CD8-positive, alpha-beta memory T cell (primary cell): ENCODE results near the gene BCAT1. TPM values are rescaled to one million over a fixed set of nuclear protein-coding genes. Genes with fewer than 3 reads are reported as not detected.
"Not testable (repeated sequence)": the region's sequence is repeated elsewhere in the genome, so short reads cannot be mapped to it uniquely, and the experiment has no call there.

Source experiments
- CTCF ChIA-PET: fragments of 350-600 bp; sonication (Branson Sonifier 250); formaldehyde crosslinking; loops from one replicate; lab custom pipeline; 2021; ENCODE audit warnings: antibody characterized with exemption; lab: Charles Lee
- POLR2A ChIA-PET: fragments of 350-600 bp; sonication (Branson Sonifier 250); formaldehyde crosslinking; loops from one replicate; lab custom pipeline; 2021; ENCODE audit warnings: antibody characterized with exemption; lab: Charles Lee
- DNase-seq, 5 donors: peaks; one replicate each; pipeline versions ENCODE4 v3.0.0 to v3.0.0-alpha.2; 2020 to 2022; ENCODE audit warnings: mixed read lengths in 1 of 5
- H3K27ac ChIP-seq: one replicate; pipeline ENCODE4 v1.7.0; 2013; ENCODE audit warnings: low read depth, mild to moderate bottlenecking, low read length, moderate library complexity
- H3K27me3 ChIP-seq: 2 replicates; pipeline ENCODE4 v1.7.0; 2013; ENCODE audit warnings: low read length, mild to moderate bottlenecking; ENCODE audit not compliant: insufficient read depth, poor library complexity, severe bottlenecking
- H3K36me3 ChIP-seq: 2 replicates; pipeline ENCODE4 v1.7.0; 2013; ENCODE audit warnings: mild to moderate bottlenecking, low read length, moderate library complexity; ENCODE audit not compliant: insufficient read depth
- H3K4me1 ChIP-seq: 2 replicates; pipeline ENCODE4 v1.7.0; 2013; ENCODE audit warnings: mild to moderate bottlenecking, low read length, moderate library complexity; ENCODE audit not compliant: insufficient read depth
- H3K4me3 ChIP-seq: 2 replicates; pipeline ENCODE4 v1.7.0; 2013; ENCODE audit warnings: mild to moderate bottlenecking, low read length
- H3K9me3 ChIP-seq: 2 replicates; pipeline ENCODE4 v1.7.0; 2013; ENCODE audit warnings: mild to moderate bottlenecking, low read length
- H3K27ac Mint-ChIP-seq, 8 donors: one replicate each; pipeline ENCODE4 v1.8.0; 2020 to 2021; ENCODE audit warnings: mixed read lengths in 8 of 8, mild to moderate bottlenecking in 6 of 8, inconsistent platforms in 3 of 8, moderate library complexity in 3 of 8
- H3K27me3 Mint-ChIP-seq, 2 donors: one replicate each; pipeline ENCODE4 v1.8.0; 2020 to 2021; ENCODE audit warnings: mixed read lengths in 2 of 2, mild to moderate bottlenecking in 1 of 2, moderate library complexity in 1 of 2
- H3K36me3 Mint-ChIP-seq, 3 donors: one replicate each; pipeline ENCODE4 v1.8.0; 2020 to 2021; ENCODE audit warnings: mixed read lengths in 3 of 3, inconsistent platforms in 1 of 3, mild to moderate bottlenecking in 1 of 3
- H3K4me1 Mint-ChIP-seq, 3 donors: one replicate each; pipeline ENCODE4 v1.8.0; 2020 to 2021; ENCODE audit warnings: mixed read lengths in 3 of 3, inconsistent platforms in 1 of 3, mild to moderate bottlenecking in 1 of 3
- H3K4me3 Mint-ChIP-seq, 7 donors: one replicate each; pipeline ENCODE4 v1.8.0; 2020 to 2021; ENCODE audit warnings: mixed read lengths in 7 of 7, mild to moderate bottlenecking in 6 of 7, moderate library complexity in 4 of 7, inconsistent platforms in 2 of 7
- H3K9me3 Mint-ChIP-seq, 5 donors: one replicate each; pipeline ENCODE4 v1.8.0; 2020 to 2022; ENCODE audit warnings: mixed read lengths in 5 of 5, mild to moderate bottlenecking in 3 of 5, moderate library complexity in 2 of 5, inconsistent platforms in 1 of 5
- polyA plus RNA-seq: library from polyadenylated mRNA; unstranded; fragments of 300-500 nt; fragmentation: Illumina TruSeq; gene quantifications from one replicate; pipeline ENCODE4 v1.2.3, GENCODE V29; 2021
- total RNA-seq, 2 experiments: library from RNA; stranded (reverse); gene quantifications; one replicate each; pipeline ENCODE4 v1.2.3, GENCODE V29; 2021

The BCAT1 gene
- total and polyA plus RNA-seq, 3 experiments from 2014 or later: 0.58 to 26.5 (median 24.2) TPM

- H3K27ac ChIP-seq: no peak overlapping the region
- DNase-seq: no peak
- H3K27me3 ChIP-seq: no peaks in the 10 kb centered on the region
- CTCF ChIA-PET: no interaction called here
- POLR2A ChIA-PET: no interaction called here
- H3K27me3 Mint-ChIP-seq: no peaks in the 10 kb centered on the region
- no peaks in the 10 kb centered on the region for H3K4me1 ChIP-seq
- no peaks in the 10 kb centered on the region for H3K36me3 ChIP-seq
- no peak overlapping the region for H3K27ac Mint-ChIP-seq
- peaks cover 4 to 13% (median 8%) of the 10 kb centered on the region in 3 donors for H3K4me1 Mint-ChIP-seq
- H3K4me3 ChIP-seq: no peak overlapping the region
- H3K9me3 Mint-ChIP-seq: no peaks in the 10 kb centered on the region
- no peak overlapping the region for H3K4me3 Mint-ChIP-seq
- H3K9me3 ChIP-seq: no peaks in the 10 kb centered on the region
- H3K36me3 Mint-ChIP-seq: no peaks in the 10 kb centered on the region
Observed at GRCh38 chr12:24920141-24920540, 28.8 kb downstream of the BCAT1 start.

- Histone ChIP-seq H3K4me3 (no peak overlapping the region), H3K9me3 (no peaks in the 10 kb centered on the region), H3K36me3 (no peaks in the 10 kb centered on the region), H3K4me1 (no peaks in the 10 kb centered on the region), H3K27me3 (no peaks in the 10 kb centered on the region), H3K27ac (no peak overlapping the region)
- Mint-ChIP-seq H3K27ac (no peak overlapping the region), H3K9me3 (no peaks in the 10 kb centered on the region), H3K4me1 (peaks cover 4 to 13% (median 8%) of the 10 kb centered on the region in 3 donors), H3K36me3 (no peaks in the 10 kb centered on the region), H3K4me3 (no peak overlapping the region), H3K27me3 (no peaks in the 10 kb centered on the region)
- no peak for DNase-seq
- CTCF ChIA-PET: no interaction called here
- POLR2A ChIA-PET: no interaction called here
Observed at GRCh38 chr12:24919346-24920001, 29.4 kb downstream of the BCAT1 start.

- Histone ChIP-seq H3K4me3 (no peak overlapping the region), H3K27me3 (no peaks in the 10 kb centered on the region), H3K27ac (no peak overlapping the region), H3K9me3 (no peaks in the 10 kb centered on the region), H3K4me1 (no peaks in the 10 kb centered on the region), H3K36me3 (no peaks in the 10 kb centered on the region)
- ChIA-PET CTCF (no interaction called here), POLR2A (no interaction called here)
- no peak for DNase-seq
- no peaks in the 10 kb centered on the region for H3K27me3 Mint-ChIP-seq
- H3K9me3 Mint-ChIP-seq: no peaks in the 10 kb centered on the region
- no peak overlapping the region for H3K4me3 Mint-ChIP-seq
- no peak overlapping the region for H3K27ac Mint-ChIP-seq
- H3K36me3 Mint-ChIP-seq: no peaks in the 10 kb centered on the region
- peaks cover 4 to 13% (median 8%) of the 10 kb centered on the region in 3 donors for H3K4me1 Mint-ChIP-seq
Observed at GRCh38 chr12:24918596-24918995, 30.3 kb downstream of the BCAT1 start.

GRCh38 chr12:24915501-24915900, 33.4 kb downstream of the BCAT1 start:
- Histone ChIP-seq H3K4me1 (no peaks in the 10 kb centered on the region), H3K27ac (no peak overlapping the region), H3K27me3 (no peaks in the 10 kb centered on the region), H3K9me3 (no peaks in the 10 kb centered on the region), H3K4me3 (no peak overlapping the region), H3K36me3 (no peaks in the 10 kb centered on the region)
- Mint-ChIP-seq H3K4me1 (no peaks in the 10 kb centered on the region), H3K27ac (no peak overlapping the region), H3K4me3 (no peak overlapping the region), H3K9me3 (no peaks in the 10 kb centered on the region), H3K27me3 (no peaks in the 10 kb centered on the region), H3K36me3 (no peaks in the 10 kb centered on the region)
- no peak for DNase-seq
- ChIA-PET CTCF (no interaction called here), POLR2A (no interaction called here)

GRCh38 chr12:24913953-24914352, 34.9 kb downstream of the BCAT1 start:
- Mint-ChIP-seq H3K9me3 (no peaks in the 10 kb centered on the region), H3K4me1 (no peaks in the 10 kb centered on the region), H3K36me3 (no peaks in the 10 kb centered on the region), H3K27me3 (no peaks in the 10 kb centered on the region), H3K27ac (no peak overlapping the region), H3K4me3 (no peak overlapping the region)
- ChIA-PET POLR2A (no interaction called here), CTCF (no interaction called here)
- Histone ChIP-seq H3K27me3 (no peaks in the 10 kb centered on the region), H3K9me3 (no peaks in the 10 kb centered on the region), H3K4me3 (no peak overlapping the region), H3K36me3 (no peaks in the 10 kb centered on the region), H3K27ac (no peak overlapping the region), H3K4me1 (no peaks in the 10 kb centered on the region)
- no peak for DNase-seq

GRCh38 chr12:24913130-24913529, 35.8 kb downstream of the BCAT1 start:
- no peaks in the 10 kb centered on the region for H3K9me3 Mint-ChIP-seq
- no peaks in the 10 kb centered on the region for H3K9me3 ChIP-seq
- H3K27ac Mint-ChIP-seq: peak overlapping the region in 1 of 8 donors; percentile 80
- H3K27ac ChIP-seq: no peak overlapping the region
- H3K4me1 Mint-ChIP-seq: no peaks in the 10 kb centered on the region
- no peak overlapping the region for H3K4me3 Mint-ChIP-seq
- H3K36me3 Mint-ChIP-seq: no peaks in the 10 kb centered on the region
- no peaks in the 10 kb centered on the region for H3K36me3 ChIP-seq
- ChIA-PET POLR2A (no interaction called here), CTCF (no interaction called here)
- H3K27me3 ChIP-seq: no peaks in the 10 kb centered on the region
- no peaks in the 10 kb centered on the region for H3K4me1 ChIP-seq
- H3K4me3 ChIP-seq: no peak overlapping the region
- no peak for DNase-seq
- H3K27me3 Mint-ChIP-seq: no peaks in the 10 kb centered on the region

- no peaks in the 10 kb centered on the region for H3K36me3 ChIP-seq
Observed at GRCh38 chr12:24911271-24911791, 37.6 kb downstream of the BCAT1 start.

GRCh38 chr12:24910192-24910591, 38.7 kb downstream of the BCAT1 start:
- H3K4me1 Mint-ChIP-seq, H3K27ac Mint-ChIP-seq, H3K4me1 ChIP-seq, H3K4me3 ChIP-seq, H3K36me3 Mint-ChIP-seq, POLR2A ChIA-PET, H3K27me3 ChIP-seq, H3K4me3 Mint-ChIP-seq, H3K27me3 Mint-ChIP-seq, H3K9me3 Mint-ChIP-seq, H3K27ac ChIP-seq, H3K9me3 ChIP-seq, CTCF ChIA-PET, H3K36me3 ChIP-seq, DNase-seq: not testable (repeated sequence)

More at GRCh38 chr12:24911271-24911791, 37.6 kb downstream of the BCAT1 start:
- Histone ChIP-seq H3K9me3 (no peaks in the 10 kb centered on the region), H3K27ac (no peak overlapping the region), H3K27me3 (no peaks in the 10 kb centered on the region), H3K4me1 (no peaks in the 10 kb centered on the region), H3K4me3 (no peak overlapping the region)
- POLR2A ChIA-PET: no interaction called here
- DNase-seq: no peak
- no peaks in the 10 kb centered on the region for H3K9me3 Mint-ChIP-seq
- H3K4me3 Mint-ChIP-seq: no peak overlapping the region
- no peaks in the 10 kb centered on the region for H3K4me1 Mint-ChIP-seq
- CTCF ChIA-PET: no interaction called here
- no peaks in the 10 kb centered on the region for H3K27me3 Mint-ChIP-seq
- H3K36me3 Mint-ChIP-seq: no peaks in the 10 kb centered on the region
- H3K27ac Mint-ChIP-seq: peak overlapping the region in 1 of 8 donors; percentile 9
